OCI-LY1 (cell line): ENCODE data around the gene RAPGEF4.

ENCODE experiments used
- H2AFZ ChIP-seq: fragments of 200-600 bp; sonication (generic), shearing (Covaris generic); 2 replicates; pipeline ENCODE4 v1.6.0; 2014; ENCODE audit warnings: antibody characterized with exemption, mild to moderate bottlenecking, low read length
- H3F3A ChIP-seq: fragments of 200-600 bp; sonication (generic), shearing (Covaris generic); 2 replicates; pipeline ENCODE4 v1.6.0; 2014; ENCODE audit warnings: mild to moderate bottlenecking, antibody characterized with exemption, low read length, moderate library complexity; ENCODE audit not compliant: insufficient read depth
- H3K27ac ChIP-seq: fragments of 200-600 bp; sonication (generic); 2 replicates; pipeline ENCODE4 v1.5.1; 2014; ENCODE audit warnings: low read length, mixed run types, mild to moderate bottlenecking, low read depth; ENCODE audit not compliant: poor library complexity, severe bottlenecking
- H3K27me3 ChIP-seq: fragments of 200-600 bp; sonication (generic); 2 replicates; pipeline ENCODE4 v1.6.0; 2014; ENCODE audit warnings: antibody characterized with exemption, mild to moderate bottlenecking, low read length, moderate library complexity; ENCODE audit not compliant: insufficient read depth
- H3K36me3 ChIP-seq: fragments of 200-600 bp; sonication (generic); 2 replicates; pipeline ENCODE4 v1.6.1; 2014; ENCODE audit warnings: mild to moderate bottlenecking, antibody characterized with exemption, low read length, moderate library complexity, mixed read lengths; ENCODE audit not compliant: insufficient read depth
- H3K4me1 ChIP-seq: fragments of 200-600 bp; sonication (generic); 2 replicates; pipeline ENCODE4 v1.5.1; 2014; ENCODE audit warnings: mild to moderate bottlenecking, low read length, moderate library complexity; ENCODE audit not compliant: insufficient read depth, severe bottlenecking
- H3K4me2 ChIP-seq: fragments of 200-600 bp; sonication (generic), shearing (Covaris generic); 2 replicates; pipeline ENCODE4 v1.6.1; 2014; ENCODE audit warnings: low read length
- H3K4me3 ChIP-seq: fragments of 200-600 bp; sonication (generic); 2 replicates; pipeline ENCODE4 v1.5.1; 2014; ENCODE audit warnings: low read length, low read depth, mild to moderate bottlenecking, mixed read lengths; ENCODE audit not compliant: poor library complexity, severe bottlenecking
- H3K79me2 ChIP-seq: fragments of 200-600 bp; shearing (Covaris generic); 2 replicates; pipeline ENCODE4 v1.6.1; 2016; ENCODE audit warnings: mixed run types, low read length, mixed read lengths; ENCODE audit not compliant: insufficient read depth
- H3K9ac ChIP-seq: fragments of 200-600 bp; sonication (generic), shearing (Covaris generic); 2 replicates; pipeline ENCODE4 v1.6.1; 2014; ENCODE audit warnings: mild to moderate bottlenecking, low read length, mixed read lengths
- H3K9me2 ChIP-seq: fragments of 200-600 bp; sonication (generic), shearing (Covaris generic); 2 replicates; pipeline ENCODE4 v1.6.1; 2014; ENCODE audit warnings: low read depth, mild to moderate bottlenecking, low read length, mixed read lengths
- H3K9me3 ChIP-seq: fragments of 200-600 bp; shearing (Covaris generic); 2 replicates; pipeline ENCODE4 v1.6.1; 2014; ENCODE audit warnings: low read length, mixed read lengths
- H4K20me1 ChIP-seq: fragments of 200-600 bp; sonication (generic), shearing (Covaris generic); 2 replicates; pipeline ENCODE4 v1.6.0; 2016; ENCODE audit warnings: mild to moderate bottlenecking, low read length; ENCODE audit not compliant: insufficient read depth
- EZH2 ChIP-seq: fragments of 200-600 bp; sonication (generic), shearing (Covaris generic); IDR thresholded peaks from 2 replicates; pipeline ENCODE4 v1.8.0; 2017; ENCODE audit warnings: borderline replicate concordance, mixed run types, mild to moderate bottlenecking, antibody characterized with exemption, low read length, moderate library complexity, mixed read lengths
- TF ChIP-seq, protein P1 (sequence below): fragments of 200-600 bp; sonication (generic), shearing (Covaris generic); IDR thresholded peaks from 2 replicates; pipeline ENCODE4 v1.5.1; 2017; ENCODE audit warnings: mild to moderate bottlenecking, antibody characterized with exemption, low read length, moderate library complexity, mixed read lengths

The RAPGEF4 gene

DNA sequence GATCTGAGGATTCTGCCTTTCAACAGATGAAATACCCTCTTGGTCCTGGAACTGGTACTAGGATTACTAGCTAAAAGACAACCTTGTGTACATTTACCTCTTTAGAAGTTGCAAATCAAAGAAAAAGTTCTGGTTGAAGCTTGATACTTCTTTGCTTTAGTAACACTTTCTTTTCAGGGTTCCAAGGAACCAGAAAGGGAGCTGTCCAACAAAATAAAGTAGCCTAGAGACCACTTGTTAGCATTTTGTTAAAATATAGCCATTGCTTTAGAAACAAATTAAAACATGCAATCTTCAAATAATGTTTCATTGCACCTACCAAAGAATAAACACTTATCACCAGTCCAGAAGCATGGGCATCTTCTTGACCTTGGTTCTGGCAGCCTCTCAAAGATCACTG lies 222.1 kb downstream of the RAPGEF4 start:
- H3K9me2 ChIP-seq, result no peaks in the 10 kb centered on the region
- no peak overlapping the region for H3K9ac ChIP-seq
- H3F3A ChIP-seq, result no peaks in the 10 kb centered on the region
- H4K20me1 ChIP-seq, result no peaks in the 10 kb centered on the region
- H3K36me3 ChIP-seq, result no peaks in the 10 kb centered on the region
- H3K4me3 ChIP-seq, result no peak overlapping the region
- H2AFZ ChIP-seq, result no peak overlapping the region
- no peaks in the 10 kb centered on the region for H3K4me1 ChIP-seq
- H3K9me3 ChIP-seq, result no peaks in the 10 kb centered on the region
- TF ChIP-seq EZH2, result no peak
- TF ChIP-seq, protein P1, sequence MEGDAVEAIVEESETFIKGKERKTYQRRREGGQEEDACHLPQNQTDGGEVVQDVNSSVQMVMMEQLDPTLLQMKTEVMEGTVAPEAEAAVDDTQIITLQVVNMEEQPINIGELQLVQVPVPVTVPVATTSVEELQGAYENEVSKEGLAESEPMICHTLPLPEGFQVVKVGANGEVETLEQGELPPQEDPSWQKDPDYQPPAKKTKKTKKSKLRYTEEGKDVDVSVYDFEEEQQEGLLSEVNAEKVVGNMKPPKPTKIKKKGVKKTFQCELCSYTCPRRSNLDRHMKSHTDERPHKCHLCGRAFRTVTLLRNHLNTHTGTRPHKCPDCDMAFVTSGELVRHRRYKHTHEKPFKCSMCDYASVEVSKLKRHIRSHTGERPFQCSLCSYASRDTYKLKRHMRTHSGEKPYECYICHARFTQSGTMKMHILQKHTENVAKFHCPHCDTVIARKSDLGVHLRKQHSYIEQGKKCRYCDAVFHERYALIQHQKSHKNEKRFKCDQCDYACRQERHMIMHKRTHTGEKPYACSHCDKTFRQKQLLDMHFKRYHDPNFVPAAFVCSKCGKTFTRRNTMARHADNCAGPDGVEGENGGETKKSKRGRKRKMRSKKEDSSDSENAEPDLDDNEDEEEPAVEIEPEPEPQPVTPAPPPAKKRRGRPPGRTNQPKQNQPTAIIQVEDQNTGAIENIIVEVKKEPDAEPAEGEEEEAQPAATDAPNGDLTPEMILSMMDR, result no peak
- no peaks in the 10 kb centered on the region; the same call in 1 of the 2 replicates for H3K27me3 ChIP-seq
- no peaks in the 10 kb centered on the region for H3K79me2 ChIP-seq
- no peak overlapping the region for H3K4me2 ChIP-seq
- H3K27ac ChIP-seq, result no peak overlapping the region

- Histone ChIP-seq H3K27ac (no peak overlapping the region), H3K4me1 (no peaks in the 10 kb centered on the region), H4K20me1 (no peaks in the 10 kb centered on the region), H3K9me2 (no peaks in the 10 kb centered on the region), H3F3A (no peaks in the 10 kb centered on the region), H2AFZ (no peak overlapping the region), H3K9me3 (no peaks in the 10 kb centered on the region), H3K4me3 (no peak overlapping the region), H3K4me2 (no peak overlapping the region), H3K27me3 (peaks cover 7% of the 10 kb centered on the region; the same call in 1 of the 2 replicates), H3K79me2 (no peaks in the 10 kb centered on the region), H3K36me3 (no peaks in the 10 kb centered on the region), H3K9ac (no peak overlapping the region)
- TF ChIP-seq, protein P1, result no peak
- TF ChIP-seq EZH2, result no peak
These were observed 226.4 kb downstream of the RAPGEF4 start for GRCh38 chr2:172962082-172962481.

DNA sequence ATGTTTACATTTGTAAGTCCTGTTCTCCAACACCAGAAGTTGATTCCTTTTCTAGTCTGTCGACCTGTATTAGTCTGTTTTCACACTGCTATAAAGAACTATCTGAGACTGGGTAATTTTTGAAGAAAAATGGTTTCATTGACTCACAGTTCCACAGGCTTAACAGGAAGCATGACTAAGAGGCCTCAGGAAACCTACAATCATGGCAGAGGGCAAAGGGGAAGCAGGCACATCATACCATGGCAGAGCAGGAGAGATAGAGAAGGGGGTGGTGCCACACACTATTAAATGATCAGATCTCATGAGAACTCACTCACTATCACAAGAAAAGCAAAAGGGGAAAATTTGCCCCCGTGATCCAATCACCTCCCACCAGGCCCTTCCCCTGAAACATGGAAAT lies 227.2 kb downstream of the RAPGEF4 start:
- H3K79me2 ChIP-seq, result no peaks in the 10 kb centered on the region
- no peaks in the 10 kb centered on the region for H3K9me3 ChIP-seq
- H3F3A ChIP-seq, result no peaks in the 10 kb centered on the region
- no peaks in the 10 kb centered on the region for H4K20me1 ChIP-seq
- H3K27ac ChIP-seq, result no peak overlapping the region
- no peaks in the 10 kb centered on the region for H3K9me2 ChIP-seq
- no peak overlapping the region for H3K4me3 ChIP-seq
- TF ChIP-seq, protein P1, result no peak
- TF ChIP-seq EZH2, result no peak
- H3K36me3 ChIP-seq, result no peaks in the 10 kb centered on the region
- H3K9ac ChIP-seq, result no peak overlapping the region
- peaks cover 7% of the 10 kb centered on the region; the same call in 1 of the 2 replicates for H3K27me3 ChIP-seq
- H3K4me1 ChIP-seq, result no peaks in the 10 kb centered on the region
- H3K4me2 ChIP-seq, result no peak overlapping the region
- H2AFZ ChIP-seq, result no peak overlapping the region
